LNCaP clone FGC (cell line): ENCODE measurements around the gene ITPR1.
A peak's percentile ranks its signal among the peaks of the same experiment; 100 is the strongest.

ENCODE experiments used
- DNase-seq: peaks from one replicate; pipeline ENCODE4 v3.0.0-alpha.2; 2011; ENCODE audit warnings: low read depth
- H3K4me3 ChIP-seq: 2 replicates; pipeline ENCODE4 v1.5.1; 2011; ENCODE audit warnings: mild to moderate bottlenecking, low read depth, low read length, control low read depth
- TF ChIP-seq, protein P1 (sequence below): IDR thresholded peaks from 2 replicates; pipeline ENCODE4 v1.5.1; 2012; ENCODE audit warnings: mild to moderate bottlenecking; ENCODE audit not compliant: control insufficient read depth, insufficient read depth; ENCODE audit errors: extremely low read depth

Gene ITPR1

DNA sequence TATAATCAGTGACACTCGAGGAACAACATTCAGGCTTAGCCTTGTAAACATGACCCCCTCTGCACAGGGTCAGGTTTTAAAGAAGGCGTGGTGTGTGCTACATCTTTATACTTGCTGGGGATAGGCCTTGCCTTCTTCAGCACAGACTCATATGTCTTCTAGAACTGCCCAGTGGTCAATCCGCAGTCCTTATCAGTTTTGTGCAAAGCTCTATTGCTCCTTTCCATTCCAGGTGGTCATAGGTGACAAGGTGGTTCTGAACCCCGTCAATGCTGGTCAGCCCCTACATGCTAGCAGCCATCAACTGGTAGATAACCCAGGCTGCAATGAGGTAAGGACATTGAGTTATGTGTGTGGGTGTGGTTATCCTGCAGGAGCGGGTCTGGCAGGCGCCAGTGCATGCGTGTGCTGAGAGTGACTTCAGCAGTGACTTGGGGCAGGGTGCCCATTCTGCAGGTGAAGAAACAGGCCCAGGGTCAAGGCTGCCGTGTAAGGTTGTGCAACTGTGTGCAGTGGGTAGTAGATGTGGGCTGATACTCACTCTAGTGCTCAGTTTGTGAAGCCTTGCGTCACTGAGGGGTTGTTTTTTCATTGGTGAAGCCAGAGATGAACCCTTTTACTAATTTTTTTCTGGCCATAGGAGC is 150.9 kb downstream of the ITPR1 start:
- no peak overlapping the region for H3K4me3 ChIP-seq
- DNase-seq = no peak
- TF ChIP-seq, protein P1, sequence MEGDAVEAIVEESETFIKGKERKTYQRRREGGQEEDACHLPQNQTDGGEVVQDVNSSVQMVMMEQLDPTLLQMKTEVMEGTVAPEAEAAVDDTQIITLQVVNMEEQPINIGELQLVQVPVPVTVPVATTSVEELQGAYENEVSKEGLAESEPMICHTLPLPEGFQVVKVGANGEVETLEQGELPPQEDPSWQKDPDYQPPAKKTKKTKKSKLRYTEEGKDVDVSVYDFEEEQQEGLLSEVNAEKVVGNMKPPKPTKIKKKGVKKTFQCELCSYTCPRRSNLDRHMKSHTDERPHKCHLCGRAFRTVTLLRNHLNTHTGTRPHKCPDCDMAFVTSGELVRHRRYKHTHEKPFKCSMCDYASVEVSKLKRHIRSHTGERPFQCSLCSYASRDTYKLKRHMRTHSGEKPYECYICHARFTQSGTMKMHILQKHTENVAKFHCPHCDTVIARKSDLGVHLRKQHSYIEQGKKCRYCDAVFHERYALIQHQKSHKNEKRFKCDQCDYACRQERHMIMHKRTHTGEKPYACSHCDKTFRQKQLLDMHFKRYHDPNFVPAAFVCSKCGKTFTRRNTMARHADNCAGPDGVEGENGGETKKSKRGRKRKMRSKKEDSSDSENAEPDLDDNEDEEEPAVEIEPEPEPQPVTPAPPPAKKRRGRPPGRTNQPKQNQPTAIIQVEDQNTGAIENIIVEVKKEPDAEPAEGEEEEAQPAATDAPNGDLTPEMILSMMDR = no peak

DNA sequence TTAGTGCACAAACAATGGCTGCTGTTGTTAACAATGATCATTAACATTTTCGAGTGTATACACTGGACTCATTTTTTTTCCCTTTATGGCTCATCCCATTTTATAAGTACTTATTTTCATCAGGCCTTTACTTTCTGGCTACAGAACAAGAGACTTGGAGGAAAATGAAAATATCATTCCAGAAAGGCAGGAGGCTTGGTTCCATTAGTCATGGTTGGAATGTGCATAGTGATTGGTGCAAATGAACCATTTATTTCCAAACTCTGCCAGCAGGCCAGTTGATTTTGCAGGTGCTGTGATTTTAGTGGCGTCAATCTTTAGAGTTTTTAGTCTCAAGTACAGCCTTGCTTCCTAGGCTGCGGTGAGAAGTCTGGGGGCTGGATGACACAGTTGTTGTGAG is 151.8 kb downstream of the ITPR1 start:
- H3K4me3 ChIP-seq = no peak overlapping the region
- DNase-seq = no peak
- TF ChIP-seq, protein P1 = no peak

DNA sequence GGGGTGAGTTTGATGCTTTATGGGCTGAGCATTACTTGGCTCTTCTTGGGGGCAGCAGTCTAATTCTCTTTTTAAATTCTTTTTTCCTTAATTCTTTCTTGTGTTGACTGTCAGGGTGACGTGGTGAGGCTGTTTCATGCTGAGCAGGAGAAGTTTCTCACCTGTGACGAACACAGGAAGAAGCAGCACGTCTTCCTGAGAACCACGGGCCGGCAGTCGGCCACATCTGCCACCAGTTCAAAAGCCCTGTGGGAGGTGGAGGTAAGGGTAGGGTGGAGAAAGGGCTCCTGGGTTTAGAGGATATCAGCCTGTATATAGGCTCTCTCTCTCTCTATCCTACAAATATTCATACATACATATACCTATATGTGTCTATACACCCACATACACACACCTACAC is 152.3 kb downstream of the ITPR1 start:
- DNase-seq = no peak
- no peak overlapping the region for H3K4me3 ChIP-seq
- TF ChIP-seq, protein P1 = no peak

DNA sequence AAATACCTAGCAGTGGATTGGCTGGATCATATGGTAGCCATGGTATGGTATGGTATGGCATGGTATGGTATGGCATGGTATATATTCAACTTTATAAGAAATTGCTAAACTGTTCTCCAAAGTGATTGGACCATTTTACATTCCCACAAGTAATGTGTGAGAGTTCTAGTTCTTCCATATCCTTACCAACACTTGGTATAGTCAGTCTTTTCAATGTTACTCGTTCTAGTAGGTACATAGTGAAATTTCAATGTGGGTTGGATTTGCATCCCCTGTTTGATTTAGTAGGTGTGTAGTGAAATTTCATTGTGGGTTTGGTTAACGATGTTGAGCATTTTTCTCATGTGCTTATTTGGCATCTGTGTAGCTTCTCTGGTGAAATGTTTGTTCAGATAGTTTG is 154.3 kb downstream of the ITPR1 start:
- TF ChIP-seq, protein P1 = no peak
- DNase-seq = no peak
- no peak overlapping the region for H3K4me3 ChIP-seq

DNA sequence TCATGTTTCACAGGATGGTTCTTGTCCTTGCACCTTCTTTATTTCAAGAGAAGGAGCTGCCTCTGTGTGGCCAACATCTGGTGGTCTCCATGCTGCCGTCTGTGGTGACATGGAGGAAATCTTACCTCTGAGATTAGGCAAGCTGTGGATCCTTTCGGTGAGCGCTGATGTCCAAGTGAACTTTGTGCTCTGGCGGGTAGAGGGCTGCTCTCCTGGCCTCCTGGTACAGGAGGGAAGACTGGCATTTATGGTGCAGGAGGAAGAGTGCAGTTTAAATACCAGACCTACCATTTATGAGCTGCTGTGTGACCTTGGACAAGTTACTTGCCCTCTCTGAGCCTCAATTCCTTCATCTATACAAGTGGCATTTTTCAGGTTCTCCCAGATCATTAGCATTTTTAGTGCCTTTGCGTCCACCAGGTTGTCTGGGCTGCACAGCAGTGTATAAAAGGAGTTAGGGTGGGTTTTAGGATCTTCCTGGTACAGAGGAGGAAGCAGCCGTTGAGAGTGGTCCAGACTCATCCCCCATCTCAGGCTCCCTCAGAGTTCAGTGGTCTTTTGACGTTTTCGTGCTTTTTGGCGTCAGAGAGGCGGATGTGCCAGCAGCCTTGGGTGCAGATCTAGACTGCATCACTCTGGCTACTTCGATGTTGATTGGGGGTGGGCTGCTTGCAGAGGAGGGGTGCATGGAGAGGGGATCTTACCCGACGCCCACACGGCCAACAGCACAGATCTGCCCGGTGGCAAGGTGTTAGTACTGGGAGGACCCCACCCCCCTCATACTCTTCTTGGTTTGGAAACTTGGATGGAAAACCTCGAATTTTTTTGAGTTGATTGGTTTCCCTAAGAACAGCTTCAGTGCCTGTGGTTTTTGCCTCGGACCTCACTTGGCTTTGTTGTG is 162.2 kb downstream of the ITPR1 start:
- no peak for DNase-seq
- no peak overlapping the region for H3K4me3 ChIP-seq
- TF ChIP-seq, protein P1 = no peak

DNA sequence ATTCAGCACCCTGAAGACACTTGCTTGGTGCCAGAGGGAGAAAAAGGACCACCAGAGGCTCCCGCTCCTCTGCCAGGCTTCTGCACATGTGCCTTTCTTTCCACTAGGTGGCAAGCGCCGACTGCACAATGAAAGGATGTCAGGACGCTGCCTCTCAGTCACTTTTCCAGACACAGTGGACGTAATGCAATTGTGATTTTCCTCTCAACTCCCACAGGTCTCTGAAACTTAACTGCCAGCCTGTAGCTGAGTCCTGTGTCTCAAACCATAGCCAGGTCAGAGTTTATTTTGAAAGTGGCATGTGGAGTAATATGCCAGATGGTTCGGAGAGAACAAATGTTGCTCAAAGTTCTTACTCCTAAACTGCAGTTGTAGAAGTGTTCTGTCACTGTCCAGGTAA is 162.9 kb downstream of the ITPR1 start:
- no peak for DNase-seq
- no peak overlapping the region for H3K4me3 ChIP-seq
- TF ChIP-seq, protein P1 = peak; percentile 92
